ENCODE results near the gene ADAM8.

DNA sequence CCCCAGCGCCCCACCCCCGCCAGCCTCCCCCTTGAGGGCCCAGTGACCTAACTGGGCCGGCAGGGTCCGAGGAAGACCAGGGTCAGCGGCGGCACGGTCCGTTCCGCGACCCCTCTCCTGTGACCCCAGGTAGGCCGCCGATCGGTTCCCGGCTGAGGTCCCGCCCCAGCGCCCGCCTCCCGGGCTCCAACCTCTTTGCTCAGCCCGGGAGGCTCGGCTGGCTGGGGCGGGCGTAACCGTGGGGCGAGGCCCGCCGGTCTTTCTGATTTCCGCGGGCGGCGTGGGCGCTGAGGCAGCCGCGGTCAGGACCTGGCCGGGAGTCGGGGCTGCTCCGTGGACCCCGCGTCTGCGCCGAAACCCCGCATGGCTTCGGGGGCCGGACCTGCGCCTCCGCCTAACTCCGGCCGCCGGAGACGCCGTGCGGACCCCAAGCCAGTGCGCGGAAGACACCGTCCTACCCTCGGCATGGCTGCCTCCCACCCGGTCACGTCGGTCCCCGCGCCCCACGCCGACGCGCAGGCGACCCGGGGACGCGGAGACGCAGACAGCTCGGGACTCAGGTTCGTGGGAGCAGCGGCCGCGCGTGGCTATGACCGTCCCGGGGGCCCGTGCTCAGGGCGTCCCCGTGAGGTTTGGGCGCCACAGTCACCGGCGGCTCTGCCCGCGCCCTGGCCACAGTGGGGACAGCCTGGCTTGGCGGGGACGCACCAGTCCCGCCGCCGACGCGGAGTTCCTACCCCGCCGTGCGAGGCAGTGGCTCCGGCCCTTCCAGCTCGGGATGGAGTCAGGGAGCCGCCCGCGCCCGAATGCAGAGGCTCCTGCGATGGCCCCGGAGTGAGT is 40.0 kb downstream of the ADAM8 start:
- TF ChIP-seq EZH2 (IDR thresholded peaks at IDR 0.05; ENCODE audit: low read length, missing control alignments): peak; percentile 96
- TF ChIP-seq, protein P1, sequence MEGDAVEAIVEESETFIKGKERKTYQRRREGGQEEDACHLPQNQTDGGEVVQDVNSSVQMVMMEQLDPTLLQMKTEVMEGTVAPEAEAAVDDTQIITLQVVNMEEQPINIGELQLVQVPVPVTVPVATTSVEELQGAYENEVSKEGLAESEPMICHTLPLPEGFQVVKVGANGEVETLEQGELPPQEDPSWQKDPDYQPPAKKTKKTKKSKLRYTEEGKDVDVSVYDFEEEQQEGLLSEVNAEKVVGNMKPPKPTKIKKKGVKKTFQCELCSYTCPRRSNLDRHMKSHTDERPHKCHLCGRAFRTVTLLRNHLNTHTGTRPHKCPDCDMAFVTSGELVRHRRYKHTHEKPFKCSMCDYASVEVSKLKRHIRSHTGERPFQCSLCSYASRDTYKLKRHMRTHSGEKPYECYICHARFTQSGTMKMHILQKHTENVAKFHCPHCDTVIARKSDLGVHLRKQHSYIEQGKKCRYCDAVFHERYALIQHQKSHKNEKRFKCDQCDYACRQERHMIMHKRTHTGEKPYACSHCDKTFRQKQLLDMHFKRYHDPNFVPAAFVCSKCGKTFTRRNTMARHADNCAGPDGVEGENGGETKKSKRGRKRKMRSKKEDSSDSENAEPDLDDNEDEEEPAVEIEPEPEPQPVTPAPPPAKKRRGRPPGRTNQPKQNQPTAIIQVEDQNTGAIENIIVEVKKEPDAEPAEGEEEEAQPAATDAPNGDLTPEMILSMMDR (conservative IDR thresholded peaks at IDR 0.05 in 1 of 2, IDR thresholded peaks at IDR 0.05 in 1 of 2; ENCODE audit: low read depth in 1 of 2, low read length in 2 of 2): no peak
